IgD-negative memory B cell (primary cell): ENCODE measurements around the gene FITM1. TPM values are rescaled to one million over a fixed set of nuclear protein-coding genes. Genes with fewer than 3 reads are reported as not detected.
"Not testable (repeated sequence)": the region's sequence is repeated elsewhere in the genome, so short reads cannot be mapped to it uniquely, and the experiment has no call there.

ENCODE experiments used
- H3K27ac Mint-ChIP-seq, 3 donors: one replicate each; pipeline ENCODE4 v1.8.0; 2020 to 2022; ENCODE audit warnings: mild to moderate bottlenecking in 3 of 3, mixed read lengths in 3 of 3, moderate library complexity in 1 of 3
- H3K27me3 Mint-ChIP-seq: one replicate; pipeline ENCODE4 v1.8.0; 2021; ENCODE audit warnings: mixed read lengths
- H3K36me3 Mint-ChIP-seq: one replicate; pipeline ENCODE4 v1.8.0; 2020; ENCODE audit warnings: mild to moderate bottlenecking, mixed read lengths
- H3K4me1 Mint-ChIP-seq, 3 donors: one replicate each; pipeline ENCODE4 v1.8.0; 2020 to 2022; ENCODE audit warnings: mixed read lengths in 3 of 3, mild to moderate bottlenecking in 1 of 3
- H3K4me3 Mint-ChIP-seq, 4 donors: one replicate each; pipeline ENCODE4 v1.8.0; 2020 to 2022; ENCODE audit warnings: mild to moderate bottlenecking in 4 of 4, mixed read lengths in 4 of 4, moderate library complexity in 3 of 4
- H3K9me3 Mint-ChIP-seq, 3 donors: one replicate each; pipeline ENCODE4 v1.8.0; 2020 to 2021; ENCODE audit warnings: mixed read lengths in 3 of 3, mild to moderate bottlenecking in 1 of 3
- polyA plus RNA-seq: library from polyadenylated mRNA; unstranded; fragments of 300-500 nt; fragmentation: Illumina TruSeq; gene quantifications from one replicate; pipeline ENCODE4 v1.2.3, GENCODE V29; 2021

FITM1 gene
- polyA plus RNA-seq, 1 donor from 2014 or later: 1.1 TPM

- not testable (repeated sequence) for H3K27me3 Mint-ChIP-seq, H3K9me3 Mint-ChIP-seq, H3K27ac Mint-ChIP-seq, H3K36me3 Mint-ChIP-seq
- H3K4me3 Mint-ChIP-seq: peak overlapping the region in 1 of 4 donors; percentile 45
- peaks cover 6 to 11% (median 7%) of the 10 kb centered on the region in 3 donors for H3K4me1 Mint-ChIP-seq
Measured at GRCh38 chr14:24105609-24106239, 24.7 kb upstream of the FITM1 start.

DNA sequence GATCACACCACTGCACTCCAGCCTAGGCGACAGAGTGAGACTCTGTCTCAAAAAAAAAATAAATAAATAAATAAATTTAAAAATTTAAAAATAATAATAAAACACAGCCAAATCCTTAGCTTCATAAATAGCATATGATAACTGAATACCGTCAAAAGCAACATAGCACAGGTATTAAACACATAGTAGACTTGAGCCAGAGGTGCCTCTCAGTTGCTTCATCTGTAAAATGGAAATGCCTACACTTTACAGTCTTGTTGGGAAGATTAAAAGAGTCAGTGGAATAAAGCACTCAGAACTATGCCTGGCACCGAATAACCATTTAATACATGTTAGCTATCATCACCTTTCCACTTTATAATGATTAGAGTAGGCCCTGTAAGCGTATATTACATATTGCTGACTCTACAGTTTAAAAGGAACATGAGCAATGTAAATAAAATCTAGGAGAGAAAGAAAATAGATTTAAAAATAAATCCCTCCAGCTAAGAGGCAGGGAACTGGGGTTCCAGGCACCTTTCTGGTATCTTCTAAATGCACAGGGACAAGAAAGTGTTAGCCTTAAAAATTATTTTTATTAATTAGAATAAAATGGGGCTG, 23.7 kb upstream of the FITM1 start:
- peaks cover 6 to 11% (median 7%) of the 10 kb centered on the region in 3 donors for H3K4me1 Mint-ChIP-seq
- no peaks in the 10 kb centered on the region for H3K9me3 Mint-ChIP-seq
- no peak overlapping the region for H3K4me3 Mint-ChIP-seq
- no peak overlapping the region for H3K27ac Mint-ChIP-seq
- H3K36me3 Mint-ChIP-seq: peaks cover 3% of the 10 kb centered on the region
- H3K27me3 Mint-ChIP-seq: no peaks in the 10 kb centered on the region

- Mint-ChIP-seq H3K4me1 (peaks cover 6 to 11% (median 7%) of the 10 kb centered on the region in 3 donors), H3K27ac (peak overlapping the region in 2 of 3 donors; percentile 27 to 93), H3K4me3 (peak overlapping the region in 1 of 4 donors; percentile 55), H3K9me3 (no peaks in the 10 kb centered on the region), H3K36me3 (peaks cover 3% of the 10 kb centered on the region), H3K27me3 (no peaks in the 10 kb centered on the region)
Measured at GRCh38 chr14:24108336-24108874, 22.1 kb upstream of the FITM1 start.

DNA sequence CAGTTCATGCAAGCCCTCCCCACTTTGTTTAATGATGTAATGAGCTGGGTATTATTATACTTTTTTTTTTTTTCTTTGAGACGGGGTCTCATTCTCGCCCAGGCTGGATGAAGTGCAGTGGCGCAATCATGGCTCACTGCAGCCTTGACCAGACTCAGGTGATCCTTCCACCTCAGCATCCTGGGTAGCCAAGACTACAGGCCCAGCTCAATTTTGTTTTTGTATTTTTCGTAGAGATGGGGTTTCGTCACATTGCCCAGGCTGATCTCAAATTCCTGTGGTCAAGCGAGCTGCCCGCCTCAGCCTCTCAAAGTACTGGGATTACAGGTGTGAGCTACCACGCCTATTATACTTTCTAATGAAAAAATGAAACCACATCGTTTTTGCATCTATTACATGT, 20.4 kb upstream of the FITM1 start:
- no peaks in the 10 kb centered on the region for H3K9me3 Mint-ChIP-seq
- H3K27me3 Mint-ChIP-seq: no peaks in the 10 kb centered on the region
- H3K27ac Mint-ChIP-seq: peak overlapping the region in 1 of 3 donors; percentile 15
- no peaks in the 10 kb centered on the region for H3K36me3 Mint-ChIP-seq
- peaks cover 7 to 14% (median 7%) of the 10 kb centered on the region in 3 donors for H3K4me1 Mint-ChIP-seq
- no peak overlapping the region for H3K4me3 Mint-ChIP-seq

DNA sequence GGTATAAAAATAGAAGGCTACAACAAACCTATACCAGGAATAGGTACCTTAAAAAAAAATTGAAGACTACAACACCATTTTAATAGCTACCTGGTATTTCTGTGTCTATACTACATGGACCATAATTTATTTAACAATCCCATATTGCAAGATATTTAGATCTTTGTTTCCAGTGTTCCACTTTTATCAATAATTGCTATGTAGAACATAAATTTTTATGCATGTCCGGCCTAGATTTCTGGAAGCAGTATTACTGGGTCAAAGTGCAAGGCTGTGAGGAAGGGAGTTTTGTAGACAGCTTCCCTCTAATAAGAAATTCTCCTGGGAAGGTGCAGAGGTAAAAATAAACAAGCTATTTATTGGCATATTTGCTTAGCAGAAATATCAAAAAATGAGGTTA, 19.9 kb upstream of the FITM1 start:
- Mint-ChIP-seq H3K27me3 (no peaks in the 10 kb centered on the region), H3K4me1 (peaks cover 10 to 18% (median 12%) of the 10 kb centered on the region in 3 donors), H3K36me3 (no peaks in the 10 kb centered on the region), H3K4me3 (peak overlapping the region in 1 of 4 donors; percentile 57), H3K27ac (peak overlapping the region in 1 of 3 donors; percentile 15), H3K9me3 (no peaks in the 10 kb centered on the region)

DNA sequence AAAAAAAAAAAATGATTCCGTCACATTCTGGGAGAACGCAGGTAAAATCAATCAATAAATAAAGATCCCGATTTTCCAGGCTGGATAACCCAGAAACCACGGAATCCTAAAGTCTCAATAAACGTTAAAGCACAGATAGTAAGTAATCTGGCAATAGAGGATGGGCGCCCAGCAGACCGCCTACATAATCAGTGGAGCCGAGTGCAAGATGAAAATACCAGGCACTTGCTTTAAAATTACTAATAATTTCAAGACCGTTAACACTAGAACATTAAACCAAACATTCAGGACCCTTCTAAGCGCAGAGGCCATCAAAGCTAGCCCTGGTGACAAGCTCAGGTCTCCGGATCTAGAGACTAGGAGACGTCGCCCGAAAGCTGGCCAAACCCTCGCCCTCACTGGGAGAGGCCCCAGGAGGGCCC, 17.1 kb upstream of the FITM1 start:
- Mint-ChIP-seq H3K27ac (peak overlapping the region; percentile 98 to 100 (median 100)), H3K9me3 (no peaks in the 10 kb centered on the region), H3K27me3 (no peaks in the 10 kb centered on the region), H3K36me3 (no peaks in the 10 kb centered on the region), H3K4me1 (peaks cover 22 to 25% (median 23%) of the 10 kb centered on the region in 3 donors), H3K4me3 (peak overlapping the region; percentile 95 to 100 (median 98))

DNA sequence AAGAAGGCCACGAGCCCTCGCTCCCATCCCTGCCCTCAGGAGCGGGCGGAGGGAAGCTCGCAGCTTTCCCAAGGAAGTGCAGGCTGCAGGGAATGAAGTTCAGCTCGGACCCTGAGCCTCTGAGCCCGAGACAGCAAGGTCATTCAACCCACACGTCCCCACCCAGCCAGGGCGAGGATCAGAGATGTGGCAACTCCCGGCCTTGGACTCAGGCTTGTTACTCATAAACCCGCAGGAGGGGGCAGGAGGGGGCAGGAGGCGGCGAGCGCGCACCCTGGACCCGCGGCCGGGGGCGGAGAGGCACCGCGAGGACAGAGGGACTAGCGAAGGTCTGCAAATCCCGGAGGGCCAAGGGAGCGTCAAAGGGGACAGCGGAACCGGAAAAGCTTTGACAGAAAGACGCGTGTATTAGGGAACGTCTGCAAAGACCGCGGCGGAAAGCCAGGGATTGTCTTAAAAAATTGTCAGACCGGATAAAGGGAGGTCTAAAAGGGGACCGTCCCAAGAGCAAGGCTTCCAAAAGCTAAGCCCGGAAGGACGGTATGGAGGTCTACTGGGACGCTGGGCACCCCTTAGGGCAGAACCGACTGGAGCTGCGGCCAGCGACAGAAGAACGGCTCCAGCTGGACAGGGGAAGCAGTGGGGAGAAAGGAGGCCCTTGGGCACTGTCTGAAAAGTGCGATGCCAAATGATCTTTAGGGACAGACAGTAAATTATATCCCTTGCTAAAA, 16.5 kb upstream of the FITM1 start:
- no peaks in the 10 kb centered on the region for H3K9me3 Mint-ChIP-seq
- no peaks in the 10 kb centered on the region for H3K27me3 Mint-ChIP-seq
- H3K4me3 Mint-ChIP-seq: peak overlapping the region; percentile 95 to 100 (median 98)
- peaks cover 2% of the 10 kb centered on the region for H3K36me3 Mint-ChIP-seq
- H3K27ac Mint-ChIP-seq: peak overlapping the region; percentile 98 to 100 (median 100)
- H3K4me1 Mint-ChIP-seq: peaks cover 18 to 23% (median 22%) of the 10 kb centered on the region in 3 donors

GRCh38 chr14:24114532-24115421, 15.7 kb upstream of the FITM1 start, which contains the start of the genes DCAF11 and NRL:
DCAF11 (plus strand) TSS chr14:24114777; CDS start chr14:24115595, 818 bp downstream.
NRL (minus strand) TSS chr14:24114949; CDS start chr14:24082848, 32,101 bp downstream.
- H3K36me3 Mint-ChIP-seq: peaks cover 2% of the 10 kb centered on the region
- H3K27ac Mint-ChIP-seq: peak within 1 kb of the TSS; percentile 98 to 100 (median 100)
- peaks cover 17 to 21% (median 20%) of the 10 kb centered on the region in 3 donors for H3K4me1 Mint-ChIP-seq
- H3K27me3 Mint-ChIP-seq: no peaks in the 10 kb centered on the region
- peak within 1 kb of the TSS; percentile 95 to 100 (median 98) for H3K4me3 Mint-ChIP-seq
- no peaks in the 10 kb centered on the region for H3K9me3 Mint-ChIP-seq

DNA sequence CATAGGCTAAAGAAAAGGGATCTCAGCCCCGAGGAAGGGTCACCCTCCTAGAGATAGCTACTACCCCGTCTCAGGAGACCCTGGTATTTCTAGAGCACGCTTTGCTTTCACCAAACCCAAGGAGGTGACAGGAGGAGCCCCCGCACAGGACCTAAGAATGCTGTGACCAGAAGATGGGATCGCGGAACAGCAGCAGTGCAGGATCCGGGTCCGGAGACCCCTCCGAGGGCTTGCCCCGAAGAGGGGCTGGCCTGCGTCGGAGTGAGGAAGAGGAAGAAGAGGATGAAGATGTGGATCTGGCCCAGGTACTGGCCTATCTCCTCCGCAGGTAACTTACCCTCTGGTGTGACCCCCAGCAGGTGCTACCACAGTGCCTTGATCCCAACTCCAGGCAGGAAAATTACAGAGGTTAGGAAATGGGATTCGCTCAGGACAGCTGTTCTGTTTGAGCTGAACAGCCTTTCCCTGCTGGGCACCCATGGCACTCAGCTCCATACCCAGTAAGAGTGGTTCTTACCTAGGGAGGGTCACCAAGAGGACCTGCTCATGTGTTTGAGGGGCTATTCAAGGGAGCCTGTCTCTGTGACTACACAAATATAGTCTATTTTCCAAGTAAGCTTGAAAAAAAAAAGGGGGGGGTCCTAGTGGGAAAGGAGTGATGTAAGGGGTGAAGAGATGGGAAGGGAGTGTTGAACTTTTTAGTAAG, 14.9 kb upstream of the FITM1 start:
- peak overlapping the region; percentile 98 to 100 (median 100) for H3K27ac Mint-ChIP-seq
- H3K36me3 Mint-ChIP-seq: peaks cover 2% of the 10 kb centered on the region
- peaks cover 17 to 21% (median 20%) of the 10 kb centered on the region in 3 donors for H3K4me1 Mint-ChIP-seq
- no peaks in the 10 kb centered on the region for H3K27me3 Mint-ChIP-seq
- peak overlapping the region; percentile 95 to 100 (median 98) for H3K4me3 Mint-ChIP-seq
- no peaks in the 10 kb centered on the region for H3K9me3 Mint-ChIP-seq

DNA sequence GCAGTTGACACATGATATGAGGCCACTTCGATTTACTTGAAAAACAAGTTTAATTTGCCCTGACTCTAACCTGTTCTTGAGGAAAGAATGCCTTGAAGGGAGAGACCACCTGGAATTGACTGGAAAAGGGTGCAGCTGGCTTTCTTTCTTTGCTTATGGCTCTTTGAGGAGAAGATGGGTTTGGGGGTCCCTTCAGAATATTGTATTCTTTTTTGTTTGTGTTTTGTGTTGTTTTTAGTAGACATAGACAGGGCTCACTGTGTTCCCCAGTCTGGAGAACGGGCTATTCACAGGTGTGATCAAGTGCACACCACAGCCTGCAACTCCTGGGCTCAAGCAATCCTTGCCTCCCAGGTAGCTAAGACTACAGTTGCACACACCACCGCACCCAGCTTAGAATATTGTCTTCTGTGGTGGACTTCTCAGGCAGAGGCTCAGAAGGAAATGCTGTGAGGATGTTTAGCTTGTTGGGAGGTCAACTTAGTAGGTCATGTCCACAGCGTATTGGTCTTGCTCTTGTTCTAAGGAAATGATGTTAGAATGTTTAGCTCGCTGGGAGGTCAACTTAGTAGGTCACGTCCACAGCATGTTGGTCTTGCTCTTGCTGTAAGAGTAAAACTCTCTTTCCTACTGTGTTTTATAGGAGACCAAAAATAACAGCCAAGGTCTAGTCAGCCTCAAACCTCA, 14.2 kb upstream of the FITM1 start:
- H3K36me3 Mint-ChIP-seq: peaks cover 2% of the 10 kb centered on the region
- H3K27ac Mint-ChIP-seq: peak overlapping the region; percentile 13 to 98 (median 87)

DNA sequence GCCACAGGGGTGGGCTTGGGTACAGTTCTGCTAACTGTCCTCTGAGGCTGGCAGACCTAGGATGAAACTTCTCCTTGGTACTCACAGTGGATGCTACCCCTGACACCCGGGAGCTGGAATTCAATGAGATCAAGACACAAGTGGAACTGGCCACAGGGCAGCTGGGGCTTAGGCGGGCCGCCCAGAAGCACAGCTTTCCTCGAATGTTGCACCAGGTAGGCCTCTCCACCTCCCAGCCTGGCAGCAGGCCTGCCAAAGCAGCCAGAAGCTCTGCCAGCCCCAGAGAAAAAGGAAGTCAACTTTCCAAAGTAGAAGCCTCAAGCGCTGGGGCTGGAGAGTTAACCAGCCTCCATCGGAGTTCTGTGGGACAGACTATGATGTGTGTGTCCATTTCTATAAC, 13.3 kb upstream of the FITM1 start:
- Mint-ChIP-seq H3K9me3 (no peaks in the 10 kb centered on the region), H3K27me3 (no peaks in the 10 kb centered on the region), H3K36me3 (peaks cover 2% of the 10 kb centered on the region), H3K4me3 (peak overlapping the region in 1 of 4 donors; percentile 41), H3K27ac (no peak overlapping the region), H3K4me1 (peaks cover 17 to 24% (median 23%) of the 10 kb centered on the region in 3 donors)

More for the DNA sequence above, 14.2 kb upstream of the FITM1 start:
- H3K27me3 Mint-ChIP-seq: no peaks in the 10 kb centered on the region
- peaks cover 17 to 21% (median 20%) of the 10 kb centered on the region in 3 donors for H3K4me1 Mint-ChIP-seq
- H3K9me3 Mint-ChIP-seq: no peaks in the 10 kb centered on the region
- peak overlapping the region; percentile 95 to 100 (median 98) for H3K4me3 Mint-ChIP-seq

- Mint-ChIP-seq H3K4me3 (peak overlapping the region in 1 of 4 donors; percentile 73), H3K36me3 (peaks cover 2% of the 10 kb centered on the region), H3K27me3 (no peaks in the 10 kb centered on the region), H3K4me1 (peaks cover 30 to 46% (median 43%) of the 10 kb centered on the region in 3 donors), H3K27ac (peak overlapping the region in 1 of 3 donors; percentile 23), H3K9me3 (no peaks in the 10 kb centered on the region)
Measured at GRCh38 chr14:24119691-24120090, 10.8 kb upstream of the FITM1 start.

- Mint-ChIP-seq H3K9me3 (no peaks in the 10 kb centered on the region), H3K27ac (peak overlapping the region in 1 of 3 donors; percentile 74), H3K4me1 (peaks cover 23 to 40% (median 40%) of the 10 kb centered on the region in 3 donors), H3K36me3 (peaks cover 4% of the 10 kb centered on the region), H3K4me3 (peak overlapping the region in 1 of 4 donors; percentile 44), H3K27me3 (no peaks in the 10 kb centered on the region)
Measured at GRCh38 chr14:24121210-24121609, 9.2 kb upstream of the FITM1 start.
